GM21526 (cell line): Measurements from ENCODE around the gene IQCM.
"Not testable (repeated sequence)": the region's sequence is repeated elsewhere in the genome, so short reads cannot be mapped to it uniquely, and the experiment has no call there.

Experiments used
- ATAC-seq: cut with Tn5 transposase; IDR thresholded peaks from one replicate; pipeline ENCODE4 v1.9.1; 2021; ENCODE audit warnings: moderate library complexity; ENCODE audit not compliant: unreplicated experiment, low FRiP score

IQCM gene

DNA sequence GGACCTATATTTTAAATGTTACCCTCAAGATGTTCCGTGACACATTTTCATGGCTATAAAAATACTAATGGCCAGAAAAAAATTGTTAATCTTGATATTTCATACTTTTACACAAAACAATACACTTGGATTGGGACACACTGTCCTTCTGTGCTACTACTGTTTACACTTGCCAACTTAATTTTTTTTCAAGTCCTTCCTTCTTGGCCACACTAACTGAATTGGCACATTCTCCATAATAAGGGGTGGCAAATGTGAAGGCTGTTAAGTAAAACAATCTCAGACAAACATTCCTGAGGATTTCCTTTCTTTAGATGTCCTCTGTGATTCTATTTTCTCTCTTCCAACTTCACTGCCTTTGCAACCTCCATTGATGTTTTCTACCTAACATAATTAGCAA lies 225.8 kb downstream of the IQCM start:
- ATAC-seq, result no peak

DNA sequence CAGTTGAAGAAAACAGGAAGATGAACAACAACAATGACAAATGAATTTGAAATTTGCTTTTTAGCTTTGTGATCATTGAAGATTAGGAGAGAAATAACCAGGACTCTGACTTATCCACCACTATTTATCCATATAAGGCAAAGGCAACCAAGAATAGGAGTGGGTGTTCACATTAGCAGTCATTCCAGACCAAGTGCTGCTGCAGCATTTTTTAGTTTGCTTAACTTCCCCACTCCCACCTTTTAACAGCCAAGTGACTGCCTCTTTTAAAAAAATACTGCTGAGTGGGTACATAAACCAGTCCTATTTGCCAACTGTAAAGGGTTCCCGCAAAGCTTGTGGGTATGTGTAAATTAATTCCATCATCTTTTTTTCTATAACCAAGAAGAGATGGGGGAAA lies 230.9 kb downstream of the IQCM start:
- ATAC-seq, result no peak

DNA sequence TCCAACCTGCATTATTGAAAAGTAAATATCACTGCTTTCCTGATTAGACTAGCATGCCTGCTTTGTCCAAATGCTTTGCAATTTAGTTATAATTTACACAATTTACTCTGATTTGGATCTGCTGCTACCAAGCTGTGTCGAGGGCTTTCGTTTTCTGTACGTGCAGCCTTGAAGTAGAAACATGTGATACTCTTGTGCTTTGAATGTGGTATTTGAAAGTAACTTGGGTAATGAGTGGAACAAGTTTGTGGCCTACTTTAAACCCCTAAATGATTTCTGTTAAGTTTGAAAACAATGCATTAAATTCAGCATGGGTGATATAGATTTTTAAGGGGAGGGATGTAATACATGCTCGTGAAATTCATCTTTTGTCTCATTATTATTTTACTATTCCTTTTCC lies 240.7 kb downstream of the IQCM start:
- no peak for ATAC-seq

DNA sequence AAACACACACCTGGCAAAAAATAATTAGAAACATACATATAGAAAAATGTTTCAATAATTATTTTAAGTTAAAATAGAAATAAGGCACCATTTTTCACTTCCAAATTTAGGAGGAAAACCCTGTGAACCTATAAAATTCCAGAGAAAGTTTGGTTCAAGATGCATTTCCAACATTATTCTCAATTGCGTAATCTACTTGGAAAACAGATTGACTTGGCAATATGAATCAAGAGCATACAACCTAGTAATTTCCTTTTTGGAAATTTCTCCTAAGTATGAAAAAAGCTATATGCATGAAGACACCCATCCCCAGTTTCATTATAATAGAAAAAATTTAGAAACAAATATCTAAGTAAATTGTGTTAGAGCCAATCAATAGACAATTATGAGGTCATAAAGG lies 242.9 kb downstream of the IQCM start:
- no peak for ATAC-seq

DNA sequence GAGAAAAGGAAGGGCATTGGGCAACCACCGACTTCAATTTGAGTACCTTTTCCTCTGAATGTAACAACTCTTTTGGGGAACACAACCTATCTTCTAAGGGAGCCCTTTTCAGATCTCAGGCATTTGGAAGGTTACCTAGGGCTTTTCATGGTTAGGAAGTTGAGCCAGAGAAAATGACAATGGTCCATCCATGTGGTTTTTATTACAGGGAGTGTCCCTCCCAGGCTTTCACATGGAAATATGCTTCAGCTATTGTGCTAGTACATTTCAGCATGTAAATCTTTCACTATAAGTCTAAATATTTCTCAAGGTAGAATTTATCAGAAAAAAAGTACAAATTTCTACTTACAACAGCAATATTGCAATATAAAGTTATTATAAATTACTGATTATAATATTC lies 259.8 kb downstream of the IQCM start:
- no peak for ATAC-seq

DNA sequence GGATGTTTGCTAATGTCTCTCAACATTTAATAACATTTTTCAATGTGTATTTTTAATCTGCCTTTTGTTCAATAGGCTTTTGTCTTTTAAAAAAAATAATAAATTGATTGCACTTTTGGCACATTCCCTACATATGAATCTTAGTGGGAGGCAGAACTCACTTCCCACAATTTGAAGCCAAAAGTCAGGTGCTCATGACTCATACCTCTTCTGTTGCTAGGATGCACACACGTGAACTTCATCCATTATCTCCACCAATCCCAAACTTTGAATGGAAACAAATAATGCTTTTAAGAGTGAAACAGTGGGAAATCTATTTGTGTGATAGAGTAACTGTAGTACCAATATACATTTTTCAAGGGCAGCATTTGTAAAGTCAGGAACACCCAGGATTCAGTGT lies 260.5 kb downstream of the IQCM start:
- no peak for ATAC-seq

DNA sequence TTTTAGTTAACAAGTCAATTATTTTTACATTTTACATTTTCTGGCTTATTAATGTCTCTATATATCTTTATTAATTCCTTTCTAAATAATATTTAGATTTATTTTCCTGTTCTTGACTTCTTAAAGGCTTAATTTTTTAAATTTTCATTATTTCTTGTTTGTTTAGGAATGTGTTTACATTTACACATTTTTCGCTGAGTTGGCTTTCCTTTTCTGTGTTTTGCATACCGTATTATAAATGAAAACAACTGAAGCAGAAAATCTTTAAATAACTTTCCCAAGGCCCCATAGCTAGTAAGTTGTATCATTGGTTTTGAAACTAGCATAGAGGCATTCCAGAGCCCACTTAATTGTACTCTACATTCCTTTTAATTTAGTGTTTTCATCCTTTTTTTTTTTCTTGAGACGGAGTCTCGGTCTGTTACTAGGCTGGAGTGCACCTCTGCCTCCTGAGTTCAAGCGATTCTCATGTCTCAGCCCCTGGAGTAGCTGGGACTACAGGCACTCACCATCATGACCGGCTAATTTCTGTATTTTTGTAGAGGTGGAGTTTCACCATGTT lies 261.6 kb downstream of the IQCM start:
- no peak for ATAC-seq

DNA sequence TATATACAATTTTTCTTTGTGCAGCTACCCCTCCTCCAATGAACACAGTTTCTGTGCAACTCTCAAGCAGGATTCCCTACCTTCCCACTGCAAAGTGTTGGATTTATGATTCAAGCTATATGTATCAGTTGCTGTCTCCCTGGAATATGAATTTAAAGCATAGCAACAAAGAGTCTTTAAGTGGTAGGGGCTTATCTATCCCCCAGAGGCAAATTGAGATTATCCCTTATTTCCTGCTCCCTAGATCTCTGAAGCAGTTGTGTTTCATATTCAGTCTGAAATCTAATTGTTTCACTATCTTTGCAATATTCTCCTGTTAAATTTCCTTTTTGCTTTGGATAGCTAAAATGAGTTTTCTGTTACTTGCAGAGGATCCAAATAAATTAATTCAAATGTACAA lies 263.0 kb downstream of the IQCM start:
- no peak for ATAC-seq

DNA sequence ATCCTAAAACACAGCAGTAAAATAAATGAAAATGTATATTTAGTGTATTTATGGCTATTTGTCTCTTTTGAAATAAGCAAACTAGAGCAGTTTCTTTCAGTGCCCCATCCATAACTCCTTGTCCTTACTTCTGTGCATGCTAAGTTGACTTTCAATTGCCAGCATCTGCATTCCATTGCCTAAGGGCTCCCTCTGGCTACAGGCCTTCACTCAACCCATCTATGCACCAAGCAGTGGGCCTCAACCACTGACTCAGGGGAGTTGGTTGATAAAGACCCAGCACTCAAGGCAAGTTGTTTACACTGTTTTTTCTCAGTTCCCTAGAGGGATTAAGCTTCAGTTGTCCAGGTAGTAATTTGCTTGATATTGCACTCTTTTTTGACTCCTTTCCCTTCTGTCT lies 265.7 kb downstream of the IQCM start:
- ATAC-seq, result no peak

DNA sequence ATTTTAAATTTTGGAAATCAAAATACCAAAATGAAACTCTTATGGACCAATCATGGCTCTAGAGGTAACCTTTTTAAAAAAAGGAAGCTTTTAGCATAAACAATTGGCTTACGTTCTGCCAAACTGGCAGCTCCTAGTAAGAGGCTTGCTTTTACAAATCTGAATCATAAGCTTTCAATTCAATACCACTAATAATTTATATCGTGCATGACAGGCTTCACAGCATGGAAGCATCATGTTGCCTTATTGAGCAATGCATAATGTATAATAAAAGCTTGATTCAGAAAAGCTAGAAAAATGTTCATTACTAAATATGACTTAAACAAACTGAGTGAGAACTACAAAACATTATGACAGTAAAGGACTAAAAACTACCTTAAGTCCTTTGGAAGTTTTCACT lies 280.9 kb downstream of the IQCM start:
- no peak for ATAC-seq

DNA sequence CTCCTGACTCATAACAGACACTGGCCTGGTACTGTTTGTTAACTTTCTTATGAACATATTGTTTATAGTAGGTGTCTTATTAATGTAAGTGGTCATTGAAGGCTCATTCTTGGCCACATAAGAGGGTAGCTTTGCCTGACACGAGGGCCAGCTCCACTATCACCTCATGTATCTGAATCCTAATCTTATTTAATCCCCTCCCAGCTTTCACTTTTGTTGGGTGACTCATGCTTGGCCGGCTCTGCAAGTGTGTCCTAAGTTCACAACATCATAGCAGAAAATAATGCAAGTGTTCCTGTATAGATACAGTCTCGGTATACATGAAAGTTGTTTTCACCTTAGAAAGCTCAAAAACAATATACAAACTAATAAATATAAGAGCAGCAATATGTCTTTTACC lies 283.8 kb downstream of the IQCM start:
- no peak for ATAC-seq

DNA sequence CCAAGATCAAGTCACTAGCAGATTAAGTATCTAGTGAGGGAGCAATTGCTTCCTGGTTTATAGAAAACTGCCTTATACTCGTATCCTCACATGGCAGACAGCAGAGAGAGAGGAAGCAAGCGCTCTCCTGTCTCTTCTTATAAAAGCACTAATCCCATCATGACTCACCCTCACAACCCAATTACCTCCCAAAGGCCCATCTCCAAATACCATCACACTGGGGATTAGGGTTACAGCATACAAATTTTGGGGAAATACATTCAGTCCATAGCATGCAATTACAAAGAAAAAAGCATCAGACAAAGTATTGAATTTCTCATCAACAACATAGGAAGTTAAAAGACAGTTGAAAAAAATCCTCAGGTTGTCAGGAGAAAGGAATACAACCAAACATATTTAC lies 292.6 kb downstream of the IQCM start:
- no peak for ATAC-seq

DNA sequence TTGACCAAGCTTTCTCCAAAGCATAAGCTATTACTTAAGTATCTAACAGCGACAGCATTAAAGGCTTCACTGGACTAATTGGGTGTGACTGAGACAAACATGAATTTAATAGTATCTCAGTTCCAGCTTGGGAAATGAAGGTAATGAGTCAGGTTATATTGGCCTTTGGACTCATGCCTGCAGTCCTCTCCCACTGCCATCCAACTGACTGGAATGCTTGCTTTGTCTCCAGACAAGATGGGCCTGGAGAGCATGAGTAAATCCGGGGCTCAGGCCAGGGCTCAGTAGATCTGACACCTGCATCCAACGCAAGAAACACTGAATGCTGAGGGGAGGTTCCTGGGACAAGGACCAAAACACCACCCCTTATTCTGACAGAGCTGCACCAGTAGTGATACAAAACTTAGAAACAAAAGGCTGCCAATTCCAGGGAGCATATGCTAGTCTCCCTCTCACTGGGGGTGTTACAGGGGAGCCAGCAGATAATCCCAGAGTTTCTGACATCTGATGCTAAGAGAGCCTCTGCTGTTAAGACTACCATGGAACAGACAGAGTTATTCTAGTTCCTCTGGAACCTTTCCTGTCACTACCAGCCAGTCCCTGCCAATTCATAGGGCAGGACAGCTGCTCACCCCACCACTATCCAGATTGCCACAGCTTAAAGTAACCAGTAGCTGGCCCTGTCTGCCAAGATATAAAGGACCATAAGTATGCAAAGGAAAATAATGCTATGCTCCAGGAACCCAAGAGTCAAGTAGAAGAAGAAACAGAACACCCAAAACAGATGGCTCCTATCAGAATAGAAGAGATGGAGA lies 293.8 kb downstream of the IQCM start:
- ATAC-seq, result no peak

DNA sequence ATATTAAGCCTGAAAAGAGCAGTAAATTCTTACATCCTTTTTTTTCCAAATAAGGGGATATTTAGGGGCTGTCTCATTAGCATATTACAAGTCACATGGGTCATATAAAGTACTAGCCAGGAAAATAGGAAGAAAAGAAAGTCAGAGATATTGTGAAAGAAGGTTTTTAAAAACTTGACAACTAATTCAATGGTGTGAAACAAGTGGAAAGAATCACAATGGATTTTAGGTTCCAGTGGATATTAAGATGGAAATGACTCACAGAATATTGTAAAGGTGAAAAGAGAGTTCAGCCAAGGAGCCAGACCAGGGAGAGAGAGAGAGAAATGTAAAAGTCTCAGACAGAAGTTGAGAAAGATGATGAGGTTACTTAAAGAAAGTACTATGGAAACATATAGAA lies 297.2 kb downstream of the IQCM start:
- ATAC-seq, result no peak

DNA sequence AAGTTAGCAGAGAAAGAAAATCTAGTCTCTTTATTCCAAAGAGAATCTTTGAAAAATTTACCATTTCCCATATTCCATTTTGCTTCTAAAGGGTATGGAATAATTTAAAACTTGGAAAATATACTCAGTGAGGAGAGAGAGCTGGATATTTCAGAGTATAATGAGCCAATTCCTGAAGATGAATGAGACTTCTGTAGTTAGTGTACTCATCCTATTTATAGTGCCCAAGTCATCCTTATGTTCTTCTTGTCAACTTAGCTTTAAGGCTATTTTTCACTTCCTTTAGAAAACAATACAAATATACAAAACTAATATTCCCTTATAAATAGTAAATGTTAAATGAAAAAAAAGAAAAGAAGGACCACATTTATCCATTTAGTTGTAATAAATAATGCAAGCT lies 302.6 kb downstream of the IQCM start:
- no peak for ATAC-seq

DNA sequence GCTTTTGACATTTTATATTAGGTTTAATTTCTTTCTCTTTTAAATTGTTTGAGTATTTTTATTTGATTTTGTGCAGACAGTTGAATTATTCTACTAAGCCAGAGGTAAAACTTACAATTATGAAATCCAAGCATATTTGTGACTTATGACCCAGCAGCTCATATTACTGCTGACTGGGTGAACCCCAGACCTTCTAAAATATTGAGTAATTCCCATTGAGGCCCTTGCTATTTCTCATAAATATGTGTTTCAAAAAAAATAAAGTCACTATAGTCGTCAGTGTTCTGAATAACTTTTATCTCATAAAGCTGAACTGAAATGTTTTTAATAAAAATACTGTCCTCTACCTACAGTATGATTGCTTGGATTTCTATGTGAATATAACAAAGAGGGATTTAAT lies 303.1 kb downstream of the IQCM start:
- ATAC-seq, result no peak

DNA sequence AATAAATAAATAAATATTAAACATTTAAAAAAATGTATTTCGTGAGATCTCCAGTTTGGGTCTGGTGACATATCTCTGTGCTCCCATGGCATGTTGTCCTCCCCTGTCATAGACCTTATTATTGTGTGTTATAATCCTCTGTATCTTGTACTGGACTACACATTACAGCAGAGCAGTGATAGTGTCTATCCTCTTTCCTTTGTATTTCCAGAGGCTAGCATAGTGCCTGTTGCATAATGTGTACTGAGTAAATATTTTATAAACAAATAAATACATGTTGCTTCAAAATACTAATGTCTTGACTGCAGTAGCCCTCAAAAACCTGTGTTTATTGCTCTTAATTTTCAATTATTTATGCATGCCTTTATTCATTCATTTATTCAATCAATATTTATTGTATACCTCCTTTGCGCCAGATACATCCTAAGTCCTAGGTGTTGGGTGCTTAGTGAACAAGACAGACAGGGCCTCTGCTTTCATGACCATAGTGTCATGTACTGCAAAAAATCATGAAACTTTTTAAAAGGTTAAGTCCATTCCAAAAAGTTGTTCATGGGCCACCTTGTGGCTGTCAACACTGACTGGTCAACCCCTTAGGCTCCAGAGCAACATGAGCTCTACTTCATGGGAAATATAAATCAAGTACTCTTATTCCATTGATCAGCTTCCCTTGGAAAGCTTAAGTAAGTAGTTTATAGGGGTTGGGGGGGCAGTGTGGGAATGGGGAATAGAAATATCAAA lies 303.9 kb downstream of the IQCM start:
- no peak for ATAC-seq

DNA sequence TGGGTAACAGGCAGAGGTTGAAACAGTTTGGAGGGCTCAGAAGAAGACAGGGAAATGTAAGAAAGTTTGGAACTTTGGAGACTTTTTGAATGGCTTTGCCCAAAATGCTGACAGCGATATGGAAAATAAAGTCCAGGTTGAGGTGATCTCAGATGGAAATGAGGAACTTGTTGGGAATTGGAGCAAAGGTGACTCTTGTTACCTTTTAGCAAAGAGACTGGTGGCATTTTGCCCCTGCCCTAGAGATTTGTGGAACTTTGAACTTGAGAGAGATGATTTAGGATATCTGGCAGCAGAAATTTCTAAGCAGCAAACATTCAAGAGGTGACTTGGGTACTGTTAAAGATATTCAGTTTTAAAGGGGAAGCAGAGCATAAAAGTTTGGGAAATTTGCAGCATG lies 308.3 kb downstream of the IQCM start:
- ATAC-seq, result not testable (repeated sequence)

DNA sequence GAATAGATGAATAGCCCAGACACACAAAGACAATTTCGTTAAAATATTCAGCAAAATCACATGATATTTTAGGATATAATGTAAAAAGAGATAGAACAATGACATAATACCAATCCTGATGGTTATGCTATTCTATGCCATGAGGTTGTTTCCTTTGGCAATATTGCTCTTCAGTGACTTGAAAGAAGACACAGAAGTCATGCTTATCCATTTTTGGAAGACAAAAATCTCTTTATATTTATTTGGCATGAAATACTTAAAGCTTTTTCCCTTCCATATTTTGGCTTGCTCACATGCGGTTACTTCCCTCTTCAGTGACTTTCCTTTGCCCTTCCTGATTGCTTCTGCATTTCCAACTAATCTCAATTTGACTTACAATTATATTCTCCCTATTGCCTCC lies 314.8 kb downstream of the IQCM start:
- no peak for ATAC-seq

DNA sequence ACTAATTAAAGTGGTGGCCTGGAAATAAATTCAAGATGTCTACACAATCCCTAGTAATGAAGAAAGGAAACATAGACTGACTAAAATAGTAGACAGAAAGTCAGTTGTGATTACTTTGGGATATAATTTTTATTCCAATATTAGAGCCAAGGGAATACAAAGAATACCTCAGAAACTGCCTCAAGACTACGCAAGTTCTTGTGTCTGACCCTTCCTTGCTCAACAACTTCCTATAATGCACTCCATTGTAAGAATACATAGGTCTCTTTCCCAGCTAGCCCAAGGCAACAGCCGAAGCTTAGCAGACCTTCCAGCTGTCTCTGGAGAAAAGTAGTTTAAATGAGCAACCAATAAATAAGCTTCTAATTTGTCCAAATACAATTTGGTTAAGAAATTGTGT lies 315.9 kb downstream of the IQCM start:
- ATAC-seq, result no peak

DNA sequence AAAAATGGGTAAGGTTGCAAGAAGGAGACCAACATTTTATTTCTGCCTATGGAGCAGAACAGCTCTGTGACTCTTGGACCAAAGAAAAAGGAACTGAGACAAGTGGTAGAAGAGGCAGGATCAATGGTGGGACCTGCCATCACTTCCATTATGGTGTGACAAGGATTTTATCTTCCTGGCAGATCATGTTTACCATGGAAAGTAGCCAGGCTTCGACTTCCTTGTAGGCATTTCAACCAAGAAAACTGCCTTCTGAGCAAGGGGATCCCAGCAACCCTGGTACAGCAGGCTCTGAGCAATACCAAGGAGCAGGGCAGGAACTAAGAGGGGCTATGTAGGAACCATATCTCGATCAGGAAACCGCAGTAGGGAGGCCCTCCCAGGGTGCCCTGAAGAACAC lies 317.4 kb downstream of the IQCM start:
- no peak for ATAC-seq

DNA sequence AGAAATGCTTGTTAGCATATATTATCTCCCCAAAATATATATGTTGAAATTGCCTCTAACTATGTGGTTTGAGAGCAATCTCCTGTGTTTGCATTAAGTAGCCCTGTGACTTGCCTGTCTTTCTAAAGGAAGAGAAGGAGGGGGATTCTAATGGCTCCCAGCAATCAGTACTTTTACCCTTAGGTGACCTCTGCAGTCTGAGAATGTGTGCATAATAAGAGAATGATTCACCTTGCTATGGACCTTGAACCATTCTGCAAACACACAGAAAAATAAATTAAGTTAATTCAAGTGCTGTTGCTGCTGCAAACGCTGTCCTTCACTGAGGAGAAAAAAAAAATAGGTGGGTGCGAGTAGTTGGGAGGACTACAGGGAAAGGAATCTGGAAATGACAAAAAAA lies 322.2 kb downstream of the IQCM start:
- no peak for ATAC-seq
